ENCODE measurements around the gene PKN3. TPM values are rescaled to one million over a fixed set of nuclear protein-coding genes. Genes with fewer than 3 reads are reported as not detected.

The PKN3 gene
- total RNA-seq, 1 experiment from 2014 or later = 8.2 TPM

- no peak for DNase-seq (ENCODE audit: low read depth)
Observed at GRCh38 chr9:128716581-128717254, 14.4 kb downstream of the PKN3 start.

- no peak for DNase-seq (ENCODE audit: low read depth)
Observed at GRCh38 chr9:128718047-128718446, 15.7 kb downstream of the PKN3 start.

GRCh38 chr9:128718475-128718874 is 16.2 kb downstream of the PKN3 start:
- DNase-seq (ENCODE audit: low read depth) = no peak

GRCh38 chr9:128719919-128720605 is 17.8 kb downstream of the PKN3 start:
- no peak for DNase-seq (ENCODE audit: low read depth)

- DNase-seq (ENCODE audit: low read depth) = no peak
Observed at GRCh38 chr9:128720841-128721486, 18.7 kb downstream of the PKN3 start.

GRCh38 chr9:128721487-128722010 is 19.2 kb downstream of the PKN3 start:
- DNase-seq (ENCODE audit: low read depth) = no peak

GRCh38 chr9:128722380-128723351 is 20.4 kb downstream of the PKN3 start:
- DNase-seq (ENCODE audit: low read depth) = no peak

GRCh38 chr9:128723352-128723865 is 21.1 kb downstream of the PKN3 start:
- no peak for DNase-seq (ENCODE audit: low read depth)

GRCh38 chr9:128723866-128724743 is 21.8 kb downstream of the PKN3 start, which contains the start of gene ZDHHC12:
ZDHHC12 (minus strand) TSS chr9:128724127; CDS start chr9:128724093, 34 bp downstream.
- DNase-seq (ENCODE audit: low read depth) = peak; percentile 100

- DNase-seq (ENCODE audit: low read depth) = peak; percentile 85
Observed at GRCh38 chr9:128724744-128725211, 22.5 kb downstream of the PKN3 start.

GRCh38 chr9:128727640-128728248 is 25.4 kb downstream of the PKN3 start:
- no peak for DNase-seq (ENCODE audit: low read depth)

GRCh38 chr9:128728298-128728697 is 26.0 kb downstream of the PKN3 start:
- no peak for DNase-seq (ENCODE audit: low read depth)

GRCh38 chr9:128729302-128729701 is 27.0 kb downstream of the PKN3 start:
- no peak for DNase-seq (ENCODE audit: low read depth)

- DNase-seq (ENCODE audit: low read depth) = no peak
Observed at GRCh38 chr9:128729766-128730517, 27.6 kb downstream of the PKN3 start.

- no peak for DNase-seq (ENCODE audit: low read depth)
Observed at GRCh38 chr9:128731093-128731492, 28.8 kb downstream of the PKN3 start.

- no peak for DNase-seq (ENCODE audit: low read depth)
Observed at GRCh38 chr9:128731691-128732090, 29.4 kb downstream of the PKN3 start.

GRCh38 chr9:128732576-128732975 is 30.3 kb downstream of the PKN3 start:
- DNase-seq (ENCODE audit: low read depth) = no peak

GRCh38 chr9:128733256-128733655 is 31.0 kb downstream of the PKN3 start:
- DNase-seq (ENCODE audit: low read depth) = peak; percentile 94

- DNase-seq (ENCODE audit: low read depth) = no peak
Observed at GRCh38 chr9:128735373-128735772, 33.1 kb downstream of the PKN3 start.
